ENCODE data around the gene BBX. TPM values are rescaled to one million over a fixed set of nuclear protein-coding genes. Genes with fewer than 3 reads are reported as not detected.

BBX gene
- total and polyA plus RNA-seq, 2 of the 4 experiments (the other 2 are of a cell fraction): 13.6 to 107 TPM

DNA sequence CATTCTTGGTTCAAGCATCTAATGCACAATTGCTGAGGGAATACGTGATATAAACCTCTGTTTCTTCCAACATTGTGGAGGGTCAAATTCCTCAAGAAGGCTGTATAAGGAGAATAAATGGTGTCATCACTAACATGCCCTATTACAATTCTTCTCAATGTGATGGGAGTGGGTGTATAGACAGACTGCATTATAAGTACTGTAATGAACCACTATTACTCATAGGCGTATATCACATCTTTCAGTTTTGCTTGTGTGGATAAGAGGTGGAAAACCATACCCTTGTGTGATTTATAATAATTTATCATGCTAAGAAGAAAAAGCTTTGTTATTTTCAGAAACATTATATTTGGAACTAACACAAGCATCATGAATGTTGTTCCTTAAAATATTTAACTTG lies 35.3 kb upstream of the BBX start:
- Histone ChIP-seq H4K91ac (ENCODE audit: insufficient read depth, low read depth, low read length) (no peak overlapping the region), H2AFZ (replicated peaks; ENCODE audit: low read length, poor library complexity) (no peak overlapping the region), H3K36me3 (ENCODE audit: control insufficient read depth, insufficient read depth, low read length) (no peaks in the 10 kb centered on the region), H3K14ac (replicated peaks; ENCODE audit: low read depth, low read length) (no peak overlapping the region), H2BK15ac (ENCODE audit: low read depth, low read length) (no peak overlapping the region), H3K4ac (ENCODE audit: low read depth, low read length) (no peak overlapping the region), H3K9me3 (ENCODE audit: control insufficient read depth, insufficient read depth, low read length) (no peaks in the 10 kb centered on the region), H4K20me1 (ENCODE audit: insufficient read depth, low read length) (no peaks in the 10 kb centered on the region), H2AK9ac (replicated peaks; ENCODE audit: low read depth, low read length, poor library complexity) (no peak overlapping the region), H4K8ac (ENCODE audit: low read depth in 2 of 2, low read length in 2 of 2) (no peak overlapping the region), H3K9me1 (ENCODE audit: insufficient read depth, low read length) (no peaks in the 10 kb centered on the region), H3K4me1 (ENCODE audit: control insufficient read depth, insufficient read depth, low read length) (no peaks in the 10 kb centered on the region), H4K5ac (ENCODE audit: low read depth, low read length) (no peak overlapping the region), H3K79me1 (ENCODE audit: low read depth in 1 of 2, low read length in 2 of 2) (no peaks in the 10 kb centered on the region), H3K27me3 (ENCODE audit: control insufficient read depth, insufficient read depth, low read length) (peaks cover 3% of the 10 kb centered on the region; the same call in 1 of the 2 replicates), H2BK20ac (ENCODE audit: low read depth, low read length) (no peak overlapping the region), H3K27ac (ENCODE audit: insufficient read depth, low read length) (no peak overlapping the region), H3K18ac (ENCODE audit: low read depth, low read length) (no peak overlapping the region), H3K9ac (ENCODE audit: low read depth, low read length) (no peak overlapping the region), H2BK5ac (ENCODE audit: low read depth, low read length, poor library complexity, severe bottlenecking) (no peak overlapping the region), H2AK5ac (ENCODE audit: low read depth, low read length) (no peak overlapping the region), H3K56ac (ENCODE audit: extremely low read depth, insufficient read depth, low read length) (no peak overlapping the region), H3K4me3 (ENCODE audit: insufficient read depth, low read depth, low read length) (no peak overlapping the region), H2BK120ac (ENCODE audit: low read depth, low read length) (no peak overlapping the region), H3K4me2 (ENCODE audit: low read depth, low read length) (no peak overlapping the region), H3K23ac (ENCODE audit: low read depth, low read length) (no peak overlapping the region)
- in situ Hi-C loops (cut with MboI; ENCODE audit: low sequenced_read_pairs): no loop called here
- intact Hi-C loops (cut with micrococcal nuclease): no loop called here
- ChIA-PET POLR2A (ENCODE audit: unreplicated experiment) (no interaction called here), CTCF (no interaction called here)
- no CpG with 5 or more reads among the region's 2 CpGs for WGBS, 2 experiments (ENCODE audit: extremely low coverage in 2 of 2, insufficient read length in 1 of 2)
- dilution Hi-C loops (cut with HindIII; ENCODE audit: low sequenced_read_pairs, unreplicated experiment): no loop called here
- no TSS peak for BruUV-seq (replicated peaks)
- no peak for ATAC-seq (ENCODE audit: low read depth)
- no peak for DNase-seq
- TF ChIP-seq RFX5 (IDR thresholded peaks at IDR 0.05; ENCODE audit: low read depth, low read length): no peak
- no peak for TF ChIP-seq CHD1 (IDR thresholded peaks at IDR 0.05; ENCODE audit: low read depth, low read length)
- no peak for TF ChIP-seq RAD21 (IDR thresholded peaks at IDR 0.05; ENCODE audit: low read length)
- TF ChIP-seq, protein P1, sequence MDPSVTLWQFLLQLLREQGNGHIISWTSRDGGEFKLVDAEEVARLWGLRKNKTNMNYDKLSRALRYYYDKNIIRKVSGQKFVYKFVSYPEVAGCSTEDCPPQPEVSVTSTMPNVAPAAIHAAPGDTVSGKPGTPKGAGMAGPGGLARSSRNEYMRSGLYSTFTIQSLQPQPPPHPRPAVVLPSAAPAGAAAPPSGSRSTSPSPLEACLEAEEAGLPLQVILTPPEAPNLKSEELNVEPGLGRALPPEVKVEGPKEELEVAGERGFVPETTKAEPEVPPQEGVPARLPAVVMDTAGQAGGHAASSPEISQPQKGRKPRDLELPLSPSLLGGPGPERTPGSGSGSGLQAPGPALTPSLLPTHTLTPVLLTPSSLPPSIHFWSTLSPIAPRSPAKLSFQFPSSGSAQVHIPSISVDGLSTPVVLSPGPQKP (IDR thresholded peaks at IDR 0.05; ENCODE audit: borderline replicate concordance, low read depth, low read length): no peak
- no peak for TF ChIP-seq MAFK (IDR thresholded peaks at IDR 0.05; ENCODE audit: low read depth, low read length)
- TF ChIP-seq RCOR1 (IDR thresholded peaks at IDR 0.05; ENCODE audit: insufficient replicate concordance, low read length): no peak
- TF ChIP-seq NFE2L2 (IDR thresholded peaks at IDR 0.05; ENCODE audit: low read depth, low read length): no peak
- TF ChIP-seq FOS (IDR thresholded peaks at IDR 0.05; ENCODE audit: low read depth, low read length): no peak
- TF ChIP-seq SMC3 (IDR thresholded peaks at IDR 0.05; ENCODE audit: low read depth, low read length): no peak
- no peak for TF ChIP-seq CEBPB (IDR thresholded peaks at IDR 0.05; ENCODE audit: low read depth, low read length)

All from IMR-90 (cell line).